HG03103 (cell line): ENCODE data around the gene DLEU7.

Experiments
- ATAC-seq: cut with Tn5 transposase; IDR thresholded peaks from one replicate; pipeline ENCODE4 v1.9.1; 2021; ENCODE audit warnings: low read depth; ENCODE audit not compliant: unreplicated experiment

The DLEU7 gene

GRCh38 chr13:50844084-50844875, 788 bp upstream of the DLEU7 start:
- ATAC-seq, result no peak

- ATAC-seq, result no peak
Observed at GRCh38 chr13:50842990-50843256, 569 bp downstream of the DLEU7 start.

GRCh38 chr13:50842251-50842989, 1.1 kb downstream of the DLEU7 start:
- ATAC-seq, result no peak

GRCh38 chr13:50841786-50842185, 1.7 kb downstream of the DLEU7 start:
- no peak for ATAC-seq

- ATAC-seq, result no peak
Observed at GRCh38 chr13:50840284-50840683, 3.2 kb downstream of the DLEU7 start.

- no peak for ATAC-seq
Observed at GRCh38 chr13:50839828-50840227, 3.7 kb downstream of the DLEU7 start.

- ATAC-seq, result no peak
Observed at GRCh38 chr13:50838701-50839100, 4.8 kb downstream of the DLEU7 start.

- no peak for ATAC-seq
Observed at GRCh38 chr13:50838031-50838430, 5.5 kb downstream of the DLEU7 start.

GRCh38 chr13:50831512-50831911, 12.0 kb downstream of the DLEU7 start:
- no peak for ATAC-seq

- no peak for ATAC-seq
Observed at GRCh38 chr13:50829896-50830295, 13.6 kb downstream of the DLEU7 start.

GRCh38 chr13:50829226-50829625, 14.3 kb downstream of the DLEU7 start:
- no peak for ATAC-seq

- ATAC-seq, result no peak
Observed at GRCh38 chr13:50826035-50826434, 17.5 kb downstream of the DLEU7 start.

GRCh38 chr13:50812242-50812641, 31.2 kb downstream of the DLEU7 start:
- ATAC-seq, result no peak

GRCh38 chr13:50810998-50811397, 32.5 kb downstream of the DLEU7 start:
- ATAC-seq, result peak; percentile 89

GRCh38 chr13:50810468-50810867, 33.0 kb downstream of the DLEU7 start:
- no peak for ATAC-seq

- no peak for ATAC-seq
Observed at GRCh38 chr13:50809133-50810090, 34.1 kb downstream of the DLEU7 start.

- ATAC-seq, result no peak
Observed at GRCh38 chr13:50805805-50806204, 37.7 kb downstream of the DLEU7 start.

- peak; percentile 86 for ATAC-seq
Observed at GRCh38 chr13:50801087-50801931, 42.2 kb downstream of the DLEU7 start.

- no peak for ATAC-seq
Observed at GRCh38 chr13:50800091-50800739, 43.3 kb downstream of the DLEU7 start.

GRCh38 chr13:50798923-50799322, 44.6 kb downstream of the DLEU7 start:
- no peak for ATAC-seq
